ENCODE results near the gene KRTAP10-4.

KRTAP10-4 gene

GRCh38 chr21:44611551-44611950 lies 38.0 kb downstream of the KRTAP10-4 start:
- Histone ChIP-seq H3K4me1 (ENCODE audit: control insufficient read depth in 2 of 2, insufficient read depth in 2 of 2, low read length in 2 of 2) (no peaks in the 10 kb centered on the region), H3K27me3 (ENCODE audit: control insufficient read depth in 2 of 2, insufficient read depth in 2 of 2, low read length in 2 of 2) (no peaks in the 10 kb centered on the region), H3K9ac (ENCODE audit: low read depth in 1 of 2, low read length in 2 of 2) (no peak overlapping the region), H3K4me3 (ENCODE audit: low read length in 2 of 2) (no peak overlapping the region), H3K27ac (ENCODE audit: low read depth in 2 of 2, low read length in 2 of 2) (no peak overlapping the region), H3K9me3 (ENCODE audit: control insufficient read depth in 2 of 2, low read length in 2 of 2) (peaks cover 0 to 5% of the 10 kb centered on the region in 2 donors), H3K36me3 (ENCODE audit: control insufficient read depth in 2 of 2, insufficient read depth in 2 of 2, low read length in 2 of 2) (no peaks in the 10 kb centered on the region)

GRCh38 chr21:44612029-44612486 lies 38.5 kb downstream of the KRTAP10-4 start, which contains the start of gene KRTAP10-8:
KRTAP10-8 (plus strand) TSS chr21:44612079; CDS start chr21:44612101, 22 bp downstream.
- H3K27me3 ChIP-seq (ENCODE audit: control insufficient read depth in 2 of 2, insufficient read depth in 2 of 2, low read length in 2 of 2): no peaks in the 10 kb centered on the region
- H3K9ac ChIP-seq (ENCODE audit: low read depth in 1 of 2, low read length in 2 of 2): no peak within 1 kb of the TSS
- no peak within 1 kb of the TSS for H3K4me3 ChIP-seq (ENCODE audit: low read length in 2 of 2)
- H3K36me3 ChIP-seq (ENCODE audit: control insufficient read depth in 2 of 2, insufficient read depth in 2 of 2, low read length in 2 of 2): no peaks in the 10 kb centered on the region
- no peak within 1 kb of the TSS for H3K27ac ChIP-seq (ENCODE audit: low read depth in 2 of 2, low read length in 2 of 2)
- no peaks in the 10 kb centered on the region for H3K4me1 ChIP-seq (ENCODE audit: control insufficient read depth in 2 of 2, insufficient read depth in 2 of 2, low read length in 2 of 2)
- H3K9me3 ChIP-seq (ENCODE audit: control insufficient read depth in 2 of 2, low read length in 2 of 2): peaks cover 0 to 5% of the 10 kb centered on the region in 2 donors

GRCh38 chr21:44612669-44613229 lies 39.2 kb downstream of the KRTAP10-4 start:
- Histone ChIP-seq H3K9me3 (ENCODE audit: control insufficient read depth in 2 of 2, low read length in 2 of 2) (peaks cover 0 to 5% of the 10 kb centered on the region in 2 donors), H3K4me1 (ENCODE audit: control insufficient read depth in 2 of 2, insufficient read depth in 2 of 2, low read length in 2 of 2) (no peaks in the 10 kb centered on the region), H3K4me3 (ENCODE audit: low read length in 2 of 2) (no peak overlapping the region)

GRCh38 chr21:44613386-44614155 lies 40.0 kb downstream of the KRTAP10-4 start:
- Histone ChIP-seq H3K27me3 (ENCODE audit: control insufficient read depth in 2 of 2, insufficient read depth in 2 of 2, low read length in 2 of 2) (no peaks in the 10 kb centered on the region), H3K4me3 (ENCODE audit: low read length in 2 of 2) (no peak overlapping the region), H3K36me3 (ENCODE audit: control insufficient read depth in 2 of 2, insufficient read depth in 2 of 2, low read length in 2 of 2) (no peaks in the 10 kb centered on the region), H3K27ac (ENCODE audit: low read depth in 2 of 2, low read length in 2 of 2) (no peak overlapping the region), H3K4me1 (ENCODE audit: control insufficient read depth in 2 of 2, insufficient read depth in 2 of 2, low read length in 2 of 2) (no peaks in the 10 kb centered on the region), H3K9ac (ENCODE audit: low read depth in 1 of 2, low read length in 2 of 2) (no peak overlapping the region), H3K9me3 (ENCODE audit: control insufficient read depth in 2 of 2, low read length in 2 of 2) (peaks cover 0 to 5% of the 10 kb centered on the region in 2 donors)

More at GRCh38 chr21:44612669-44613229, 39.2 kb downstream of the KRTAP10-4 start:
- no peaks in the 10 kb centered on the region for H3K27me3 ChIP-seq (ENCODE audit: control insufficient read depth in 2 of 2, insufficient read depth in 2 of 2, low read length in 2 of 2)
- no peaks in the 10 kb centered on the region for H3K36me3 ChIP-seq (ENCODE audit: control insufficient read depth in 2 of 2, insufficient read depth in 2 of 2, low read length in 2 of 2)
- no peak overlapping the region for H3K27ac ChIP-seq (ENCODE audit: low read depth in 2 of 2, low read length in 2 of 2)
- H3K9ac ChIP-seq (ENCODE audit: low read depth in 1 of 2, low read length in 2 of 2): no peak overlapping the region

- no peaks in the 10 kb centered on the region for H3K27me3 ChIP-seq (ENCODE audit: control insufficient read depth in 2 of 2, insufficient read depth in 2 of 2, low read length in 2 of 2)
- H3K36me3 ChIP-seq (ENCODE audit: control insufficient read depth in 2 of 2, insufficient read depth in 2 of 2, low read length in 2 of 2): no peaks in the 10 kb centered on the region
- H3K9me3 ChIP-seq (ENCODE audit: control insufficient read depth in 2 of 2, low read length in 2 of 2): peaks cover 0 to 5% of the 10 kb centered on the region in 2 donors
- no peak overlapping the region for H3K9ac ChIP-seq (ENCODE audit: low read depth in 1 of 2, low read length in 2 of 2)
- no peak overlapping the region for H3K27ac ChIP-seq (ENCODE audit: low read depth in 2 of 2, low read length in 2 of 2)
- no peaks in the 10 kb centered on the region for H3K4me1 ChIP-seq (ENCODE audit: control insufficient read depth in 2 of 2, insufficient read depth in 2 of 2, low read length in 2 of 2)
- no peak overlapping the region for H3K4me3 ChIP-seq (ENCODE audit: low read length in 2 of 2)
Measured at GRCh38 chr21:44614161-44614631, 40.7 kb downstream of the KRTAP10-4 start.

GRCh38 chr21:44614961-44615391 lies 41.4 kb downstream of the KRTAP10-4 start:
- H3K9me3 ChIP-seq (ENCODE audit: control insufficient read depth in 2 of 2, low read length in 2 of 2): peaks cover 0 to 5% of the 10 kb centered on the region in 2 donors
- no peaks in the 10 kb centered on the region for H3K27me3 ChIP-seq (ENCODE audit: control insufficient read depth in 2 of 2, insufficient read depth in 2 of 2, low read length in 2 of 2)
- H3K4me1 ChIP-seq (ENCODE audit: control insufficient read depth in 2 of 2, insufficient read depth in 2 of 2, low read length in 2 of 2): no peaks in the 10 kb centered on the region
- no peak overlapping the region for H3K4me3 ChIP-seq (ENCODE audit: low read length in 2 of 2)
- no peak overlapping the region for H3K27ac ChIP-seq (ENCODE audit: low read depth in 2 of 2, low read length in 2 of 2)
- H3K36me3 ChIP-seq (ENCODE audit: control insufficient read depth in 2 of 2, insufficient read depth in 2 of 2, low read length in 2 of 2): no peaks in the 10 kb centered on the region
- H3K9ac ChIP-seq (ENCODE audit: low read depth in 1 of 2, low read length in 2 of 2): no peak overlapping the region

GRCh38 chr21:44615466-44615865 lies 41.9 kb downstream of the KRTAP10-4 start:
- Histone ChIP-seq H3K9me3 (ENCODE audit: control insufficient read depth in 2 of 2, low read length in 2 of 2) (peaks cover 0 to 5% of the 10 kb centered on the region in 2 donors), H3K4me1 (ENCODE audit: control insufficient read depth in 2 of 2, insufficient read depth in 2 of 2, low read length in 2 of 2) (no peaks in the 10 kb centered on the region), H3K36me3 (ENCODE audit: control insufficient read depth in 2 of 2, insufficient read depth in 2 of 2, low read length in 2 of 2) (no peaks in the 10 kb centered on the region), H3K9ac (ENCODE audit: low read depth in 1 of 2, low read length in 2 of 2) (no peak overlapping the region), H3K27me3 (ENCODE audit: control insufficient read depth in 2 of 2, insufficient read depth in 2 of 2, low read length in 2 of 2) (no peaks in the 10 kb centered on the region), H3K4me3 (ENCODE audit: low read length in 2 of 2) (no peak overlapping the region), H3K27ac (ENCODE audit: low read depth in 2 of 2, low read length in 2 of 2) (no peak overlapping the region)

GRCh38 chr21:44615911-44616590 lies 42.5 kb downstream of the KRTAP10-4 start:
- Histone ChIP-seq H3K4me1 (ENCODE audit: control insufficient read depth in 2 of 2, insufficient read depth in 2 of 2, low read length in 2 of 2) (no peaks in the 10 kb centered on the region), H3K27me3 (ENCODE audit: control insufficient read depth in 2 of 2, insufficient read depth in 2 of 2, low read length in 2 of 2) (no peaks in the 10 kb centered on the region), H3K36me3 (ENCODE audit: control insufficient read depth in 2 of 2, insufficient read depth in 2 of 2, low read length in 2 of 2) (no peaks in the 10 kb centered on the region), H3K9ac (ENCODE audit: low read depth in 1 of 2, low read length in 2 of 2) (no peak overlapping the region), H3K4me3 (ENCODE audit: low read length in 2 of 2) (no peak overlapping the region), H3K27ac (ENCODE audit: low read depth in 2 of 2, low read length in 2 of 2) (no peak overlapping the region), H3K9me3 (ENCODE audit: control insufficient read depth in 2 of 2, low read length in 2 of 2) (peaks cover 0 to 5% of the 10 kb centered on the region in 2 donors)

GRCh38 chr21:44616591-44616926 lies 43.0 kb downstream of the KRTAP10-4 start:
- Histone ChIP-seq H3K9me3 (ENCODE audit: control insufficient read depth in 2 of 2, low read length in 2 of 2) (peaks cover 0 to 5% of the 10 kb centered on the region in 2 donors), H3K36me3 (ENCODE audit: control insufficient read depth in 2 of 2, insufficient read depth in 2 of 2, low read length in 2 of 2) (no peaks in the 10 kb centered on the region), H3K27me3 (ENCODE audit: control insufficient read depth in 2 of 2, insufficient read depth in 2 of 2, low read length in 2 of 2) (no peaks in the 10 kb centered on the region), H3K4me1 (ENCODE audit: control insufficient read depth in 2 of 2, insufficient read depth in 2 of 2, low read length in 2 of 2) (no peaks in the 10 kb centered on the region), H3K27ac (ENCODE audit: low read depth in 2 of 2, low read length in 2 of 2) (no peak overlapping the region), H3K4me3 (ENCODE audit: low read length in 2 of 2) (no peak overlapping the region), H3K9ac (ENCODE audit: low read depth in 1 of 2, low read length in 2 of 2) (no peak overlapping the region)

GRCh38 chr21:44617071-44617501 lies 43.6 kb downstream of the KRTAP10-4 start:
- Histone ChIP-seq H3K27me3 (ENCODE audit: control insufficient read depth in 2 of 2, insufficient read depth in 2 of 2, low read length in 2 of 2) (no peaks in the 10 kb centered on the region), H3K9ac (ENCODE audit: low read depth in 1 of 2, low read length in 2 of 2) (no peak overlapping the region), H3K4me3 (ENCODE audit: low read length in 2 of 2) (no peak overlapping the region), H3K27ac (ENCODE audit: low read depth in 2 of 2, low read length in 2 of 2) (no peak overlapping the region), H3K36me3 (ENCODE audit: control insufficient read depth in 2 of 2, insufficient read depth in 2 of 2, low read length in 2 of 2) (no peaks in the 10 kb centered on the region), H3K9me3 (ENCODE audit: control insufficient read depth in 2 of 2, low read length in 2 of 2) (no peaks in the 10 kb centered on the region), H3K4me1 (ENCODE audit: control insufficient read depth in 2 of 2, insufficient read depth in 2 of 2, low read length in 2 of 2) (no peaks in the 10 kb centered on the region)

All from mucosa of rectum (tissue), 2 donors.